GM21576 (cell line): ENCODE measurements around the gene NAXD.
"Not testable (repeated sequence)": the region's sequence is repeated elsewhere in the genome, so short reads cannot be mapped to it uniquely, and the experiment has no call there.

ENCODE experiments used
- ATAC-seq: cut with Tn5 transposase; IDR thresholded peaks from one replicate; pipeline ENCODE4 v1.9.1; 2021; ENCODE audit warnings: mild to moderate bottlenecking, moderate library complexity; ENCODE audit not compliant: unreplicated experiment

Gene NAXD

GRCh38 chr13:110627761-110628476 is 12.6 kb downstream of the NAXD start:
- ATAC-seq, result no peak

DNA sequence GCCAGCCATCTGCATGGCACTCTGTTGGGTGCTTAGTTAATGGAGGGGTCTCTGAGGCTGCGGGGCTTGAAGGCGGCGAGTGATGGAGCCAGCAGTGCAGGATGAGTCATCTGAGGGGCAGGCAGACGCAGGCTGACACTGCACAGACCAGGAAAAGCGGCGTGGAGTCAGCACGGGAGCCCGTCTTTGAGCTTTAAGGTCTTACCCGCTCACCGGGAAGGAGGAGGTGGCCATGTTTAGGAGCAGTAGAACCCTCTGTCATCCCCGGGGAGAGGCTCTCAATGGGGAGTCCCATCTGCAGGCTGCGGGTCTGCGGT is 13.1 kb downstream of the NAXD start:
- no peak for ATAC-seq

GRCh38 chr13:110628952-110629701 is 13.8 kb downstream of the NAXD start:
- no peak for ATAC-seq

- no peak for ATAC-seq
These were observed 14.4 kb downstream of the NAXD start for GRCh38 chr13:110629735-110630134.

DNA sequence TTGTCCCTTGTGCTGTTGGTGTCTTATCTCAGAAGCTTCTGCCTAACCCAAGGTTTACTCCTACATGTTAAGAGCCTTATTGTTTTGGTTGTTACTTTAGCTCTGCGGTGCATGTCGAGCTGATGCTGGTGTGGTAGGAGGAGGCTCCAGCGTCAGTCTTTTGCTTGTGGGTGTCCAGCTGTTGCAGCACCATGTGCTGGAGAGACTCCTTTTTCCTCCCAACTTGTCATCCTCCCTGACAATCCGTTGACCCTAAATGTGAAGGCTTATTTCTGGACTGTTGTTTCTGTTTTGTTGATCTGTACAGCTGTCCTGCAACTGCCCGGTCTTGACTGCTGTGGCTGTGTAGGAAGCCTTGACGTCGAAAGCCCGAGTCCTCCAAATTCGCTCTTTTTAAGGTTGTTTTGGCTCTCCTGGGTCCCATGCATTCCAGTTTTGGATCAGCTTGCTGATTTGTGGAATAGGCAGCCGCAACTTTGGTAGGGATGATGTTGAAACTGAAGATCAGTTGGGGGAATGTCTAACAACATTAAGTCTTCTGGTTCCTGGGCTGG is 15.3 kb downstream of the NAXD start:
- ATAC-seq, result no peak

- ATAC-seq, result not testable (repeated sequence)
These were observed 16.9 kb downstream of the NAXD start for GRCh38 chr13:110632255-110632654.

DNA sequence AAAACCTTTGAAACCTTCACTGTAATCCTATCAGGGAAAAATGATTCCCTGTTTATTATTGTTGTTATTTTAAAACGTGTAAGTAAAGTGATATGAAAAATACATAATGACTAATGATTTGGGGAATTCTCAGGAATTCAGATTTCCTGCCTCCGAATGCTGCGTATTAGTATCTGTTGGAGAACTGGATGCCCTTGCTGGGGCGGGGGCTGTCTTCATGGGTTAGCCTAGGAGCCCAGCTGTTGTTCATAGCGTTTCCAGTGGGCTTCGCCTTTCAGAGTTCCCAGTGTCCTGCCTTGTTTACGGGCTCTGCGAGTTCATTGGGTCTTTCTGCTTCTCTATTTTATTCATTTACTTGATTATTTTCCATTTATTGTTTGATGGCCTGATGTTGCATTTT is 18.4 kb downstream of the NAXD start:
- ATAC-seq, result no peak

GRCh38 chr13:110634558-110634957 is 19.2 kb downstream of the NAXD start:
- ATAC-seq, result no peak

- no peak for ATAC-seq
These were observed 20.2 kb downstream of the NAXD start for GRCh38 chr13:110635405-110636002.

- ATAC-seq, result no peak
These were observed 20.7 kb downstream of the NAXD start for GRCh38 chr13:110636053-110636475.

- ATAC-seq, result no peak
These were observed 21.4 kb downstream of the NAXD start for GRCh38 chr13:110636701-110637201.

DNA sequence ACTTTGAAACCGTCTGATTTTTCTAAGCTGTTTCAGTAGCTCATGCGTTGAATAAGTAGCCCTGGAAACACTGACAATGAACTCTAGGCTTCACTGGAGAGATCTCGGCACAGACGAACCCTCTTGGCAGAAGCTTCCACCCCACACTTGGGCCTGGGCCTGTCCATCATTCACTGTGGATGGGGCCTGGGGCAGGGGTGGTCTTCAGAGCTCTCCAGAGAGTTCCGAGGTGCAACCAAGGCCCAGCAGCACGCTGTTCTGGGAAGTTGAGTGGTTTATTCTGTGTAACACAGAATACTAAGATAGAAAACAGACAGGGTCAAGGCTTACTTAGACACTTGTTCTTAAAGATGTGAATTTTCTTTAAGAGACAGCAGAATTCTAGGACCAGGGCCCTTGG is 21.9 kb downstream of the NAXD start:
- no peak for ATAC-seq

DNA sequence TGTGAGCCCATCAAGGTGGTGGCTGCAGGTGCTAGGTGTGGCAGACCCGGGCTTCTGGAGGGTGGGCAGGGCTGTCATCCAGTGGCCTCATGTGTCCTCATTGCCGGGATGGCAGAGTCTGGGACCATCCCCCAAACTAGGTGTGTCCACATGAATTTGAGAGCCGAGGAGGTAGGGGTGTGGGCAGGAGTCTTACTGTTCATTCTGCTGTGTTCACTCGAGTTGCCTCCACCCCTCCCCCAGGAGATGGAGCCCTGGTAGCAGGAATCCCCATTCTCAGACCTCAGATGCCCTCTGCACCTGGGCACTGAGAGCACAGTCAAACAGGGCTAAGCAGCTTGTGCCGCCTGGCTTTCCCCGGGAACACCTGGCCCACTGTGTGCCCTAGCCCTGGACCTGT is 22.4 kb downstream of the NAXD start:
- ATAC-seq, result no peak

DNA sequence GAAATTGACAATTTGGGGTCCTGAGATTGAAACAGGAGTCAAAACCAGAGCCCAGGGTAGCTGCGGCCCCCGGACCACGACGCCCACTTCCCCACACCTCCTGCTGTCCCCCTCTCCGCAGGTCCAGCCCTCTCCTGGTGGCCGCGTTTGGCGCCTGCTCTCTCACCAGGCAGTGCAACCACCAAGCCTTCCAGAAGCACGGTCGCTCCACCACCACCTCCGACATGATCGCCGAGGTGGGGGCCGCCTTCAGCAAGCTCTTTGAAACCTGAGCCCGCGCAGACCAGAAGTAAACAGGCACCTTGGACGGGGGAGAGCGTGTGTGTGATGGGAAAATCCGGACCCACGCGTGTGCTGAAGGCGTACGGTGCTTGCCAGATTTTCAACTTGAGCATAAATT is 22.9 kb downstream of the NAXD start:
- ATAC-seq, result no peak

GRCh38 chr13:110638814-110639806 is 23.8 kb downstream of the NAXD start:
- ATAC-seq, result no peak

DNA sequence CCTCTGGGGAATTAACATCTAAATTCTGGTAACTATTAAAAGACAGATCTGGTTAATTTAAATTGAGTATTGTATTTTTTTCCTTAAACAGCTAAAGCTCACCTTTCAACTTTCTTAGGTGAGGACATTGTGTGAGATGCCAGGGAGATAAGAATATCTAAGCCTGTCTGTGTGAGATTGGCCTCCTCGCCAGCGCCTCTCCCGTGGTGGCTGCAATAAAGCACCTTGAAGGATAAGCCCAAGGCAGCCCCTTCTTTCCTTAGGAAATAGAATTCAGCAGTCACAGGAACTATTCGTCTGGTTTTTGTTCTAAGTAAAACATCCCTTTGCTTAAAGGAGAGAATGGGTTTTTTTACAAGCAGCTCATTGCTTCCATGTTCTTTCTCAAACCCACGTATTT is 24.6 kb downstream of the NAXD start:
- ATAC-seq, result no peak

- no peak for ATAC-seq
These were observed 25.3 kb downstream of the NAXD start for GRCh38 chr13:110640591-110641029.

DNA sequence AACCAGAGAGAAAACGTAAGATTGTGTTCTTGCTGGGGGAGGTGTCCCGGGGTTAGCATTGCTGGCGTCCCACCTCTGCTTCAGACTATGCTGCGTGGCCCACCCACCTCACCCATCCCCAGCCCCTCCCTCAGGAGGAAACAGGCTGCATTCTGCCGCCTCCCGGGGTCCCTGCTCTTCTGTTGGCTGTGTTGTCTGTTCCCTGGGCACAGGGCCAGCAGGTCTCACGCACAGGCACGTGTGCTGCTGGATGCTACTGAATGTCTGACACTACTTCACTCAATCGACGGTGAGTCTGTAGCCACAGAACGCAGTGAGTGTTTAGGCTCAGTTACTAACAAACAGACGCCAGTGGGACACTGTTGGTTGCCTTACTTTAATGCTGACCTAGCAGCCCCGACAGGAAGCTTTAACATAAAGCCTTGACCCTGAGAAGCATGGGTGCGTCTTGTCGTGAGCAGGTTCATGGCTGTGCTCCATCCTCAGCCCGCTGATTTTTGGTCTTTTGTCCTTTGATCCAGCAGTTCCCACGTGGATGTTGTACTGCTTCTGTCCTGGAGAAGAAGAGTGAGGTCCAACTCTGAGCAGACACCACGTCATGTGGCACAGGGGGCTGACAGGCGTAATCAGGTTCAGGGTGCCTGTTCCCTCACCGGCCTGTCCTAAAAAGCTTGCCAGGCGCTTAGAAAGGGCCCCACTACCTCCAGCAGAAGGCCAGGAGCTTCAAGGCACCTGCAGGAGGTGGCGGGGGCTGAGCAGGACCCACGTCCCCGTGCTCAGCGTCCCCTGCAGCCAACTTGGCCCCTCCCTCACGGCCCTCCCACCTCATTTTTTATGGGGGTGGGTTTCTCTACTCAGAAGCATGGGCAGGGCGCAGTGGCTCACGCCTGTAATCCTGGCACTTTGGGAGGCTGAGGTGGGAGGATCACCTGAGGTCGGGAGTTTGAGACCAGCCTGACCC is 26.0 kb downstream of the NAXD start:
- no peak for ATAC-seq

DNA sequence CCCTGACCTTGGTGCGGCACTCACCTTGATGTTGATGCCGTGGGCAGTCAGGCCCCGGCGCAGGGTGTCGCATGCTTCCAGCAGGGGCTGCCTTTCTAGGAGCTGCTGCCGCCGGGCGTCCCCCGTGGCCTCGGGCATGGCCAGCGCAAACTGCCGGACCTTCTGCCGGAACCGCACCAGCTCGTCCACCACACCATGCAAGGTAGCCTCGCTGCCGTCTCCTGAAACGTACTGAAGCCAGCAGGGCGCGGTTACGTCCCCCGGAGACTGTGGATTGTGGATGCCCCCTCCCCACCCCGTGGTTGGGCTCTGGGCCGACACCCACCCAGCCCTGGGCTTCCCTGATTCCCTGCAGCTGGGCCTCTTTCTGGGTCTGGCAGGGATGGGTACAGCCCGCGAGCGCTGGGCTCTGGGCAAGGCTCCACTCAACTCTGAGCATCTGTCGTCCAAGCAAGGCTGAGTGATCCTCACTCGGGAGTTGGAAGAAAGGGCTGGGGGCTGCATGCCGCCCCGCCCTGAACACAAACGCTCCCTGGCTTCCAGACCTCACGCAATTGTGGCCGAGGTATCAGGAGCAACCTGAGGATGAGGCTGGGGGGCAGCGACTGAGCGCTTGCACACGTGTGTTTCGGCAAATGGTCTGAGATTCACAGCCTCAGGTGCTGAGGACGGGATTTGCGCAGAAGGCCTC is 27.1 kb downstream of the NAXD start:
- ATAC-seq, result no peak
